Measurements from ENCODE around the gene SMARCAL1.

The SMARCAL1 gene

DNA sequence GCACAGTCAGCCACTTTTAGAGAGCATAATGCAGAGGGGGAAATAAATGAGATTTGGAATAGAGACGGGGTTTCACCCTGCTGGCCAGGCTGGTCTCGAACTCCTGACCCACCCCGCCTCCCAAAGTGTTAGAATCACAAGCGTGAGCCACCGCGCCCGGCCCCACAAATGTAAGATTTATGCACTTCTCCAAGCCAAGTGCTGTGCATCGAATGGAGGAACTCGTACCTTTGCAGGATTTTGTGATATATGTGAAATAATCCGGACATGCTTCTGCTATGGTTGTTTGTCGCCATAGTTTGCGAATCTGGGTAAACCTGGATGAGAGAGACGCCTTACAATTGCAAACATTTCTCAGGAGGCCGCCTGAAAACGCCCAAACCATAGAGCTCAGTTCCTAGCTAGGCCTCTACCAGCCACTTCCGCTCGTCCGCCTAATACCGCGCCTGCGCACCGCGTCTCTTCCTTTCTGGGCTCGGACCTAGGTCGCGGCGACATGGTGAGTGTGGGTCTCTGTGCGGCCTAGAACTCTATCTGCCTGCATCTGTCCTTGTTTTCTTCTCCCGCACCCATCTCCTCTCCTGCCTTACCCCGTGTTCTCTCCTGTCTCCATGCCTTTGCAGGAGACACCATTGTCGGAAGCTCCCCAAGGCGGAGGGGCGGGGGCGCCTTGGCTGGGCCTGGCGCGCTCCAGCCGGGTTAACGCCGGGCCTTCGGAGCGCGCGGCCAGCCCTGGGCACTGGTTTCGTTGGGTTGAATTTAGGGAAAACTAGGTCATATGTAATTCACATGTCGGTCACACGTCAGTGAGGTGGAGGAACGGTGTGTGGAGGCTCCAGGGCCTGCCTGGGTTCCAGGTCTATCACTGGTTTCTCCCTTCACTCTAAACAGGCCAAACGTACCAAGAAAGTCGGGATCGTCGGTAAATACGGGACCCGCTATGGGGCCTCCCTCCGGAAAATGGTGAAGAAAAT is 86.4 kb downstream of the SMARCAL1 start, which contains the start of gene RPL37A:
RPL37A (plus strand) TSS at position 466 of the 974 bp plus-strand sequence; CDS start at position 497, 31 bp downstream.
- Histone ChIP-seq H3K9me3 (ENCODE audit: control insufficient read depth, low read length) (no peaks in the 10 kb centered on the region), H3K4me2 (ENCODE audit: low read length) (peak within 1 kb of the TSS; percentile 97), H3K36me3 (ENCODE audit: control insufficient read depth, insufficient read depth, low read length) (no peaks in the 10 kb centered on the region), H3K27ac (peak within 1 kb of the TSS; percentile 89), H3K4me3 (ENCODE audit: low read depth, low read length) (peak within 1 kb of the TSS; percentile 99), H3K4me1 (peaks cover 14% of the 10 kb centered on the region), H2AFZ (peak within 1 kb of the TSS; percentile 89), H3K79me2 (no peaks in the 10 kb centered on the region), H3K9ac (peak within 1 kb of the TSS; percentile 70), H3K27me3 (ENCODE audit: control insufficient read depth, insufficient read depth, low read length) (no peaks in the 10 kb centered on the region)
- TF ChIP-seq, protein P1, sequence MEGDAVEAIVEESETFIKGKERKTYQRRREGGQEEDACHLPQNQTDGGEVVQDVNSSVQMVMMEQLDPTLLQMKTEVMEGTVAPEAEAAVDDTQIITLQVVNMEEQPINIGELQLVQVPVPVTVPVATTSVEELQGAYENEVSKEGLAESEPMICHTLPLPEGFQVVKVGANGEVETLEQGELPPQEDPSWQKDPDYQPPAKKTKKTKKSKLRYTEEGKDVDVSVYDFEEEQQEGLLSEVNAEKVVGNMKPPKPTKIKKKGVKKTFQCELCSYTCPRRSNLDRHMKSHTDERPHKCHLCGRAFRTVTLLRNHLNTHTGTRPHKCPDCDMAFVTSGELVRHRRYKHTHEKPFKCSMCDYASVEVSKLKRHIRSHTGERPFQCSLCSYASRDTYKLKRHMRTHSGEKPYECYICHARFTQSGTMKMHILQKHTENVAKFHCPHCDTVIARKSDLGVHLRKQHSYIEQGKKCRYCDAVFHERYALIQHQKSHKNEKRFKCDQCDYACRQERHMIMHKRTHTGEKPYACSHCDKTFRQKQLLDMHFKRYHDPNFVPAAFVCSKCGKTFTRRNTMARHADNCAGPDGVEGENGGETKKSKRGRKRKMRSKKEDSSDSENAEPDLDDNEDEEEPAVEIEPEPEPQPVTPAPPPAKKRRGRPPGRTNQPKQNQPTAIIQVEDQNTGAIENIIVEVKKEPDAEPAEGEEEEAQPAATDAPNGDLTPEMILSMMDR (IDR thresholded peaks at IDR 0.05) = no peak

DNA sequence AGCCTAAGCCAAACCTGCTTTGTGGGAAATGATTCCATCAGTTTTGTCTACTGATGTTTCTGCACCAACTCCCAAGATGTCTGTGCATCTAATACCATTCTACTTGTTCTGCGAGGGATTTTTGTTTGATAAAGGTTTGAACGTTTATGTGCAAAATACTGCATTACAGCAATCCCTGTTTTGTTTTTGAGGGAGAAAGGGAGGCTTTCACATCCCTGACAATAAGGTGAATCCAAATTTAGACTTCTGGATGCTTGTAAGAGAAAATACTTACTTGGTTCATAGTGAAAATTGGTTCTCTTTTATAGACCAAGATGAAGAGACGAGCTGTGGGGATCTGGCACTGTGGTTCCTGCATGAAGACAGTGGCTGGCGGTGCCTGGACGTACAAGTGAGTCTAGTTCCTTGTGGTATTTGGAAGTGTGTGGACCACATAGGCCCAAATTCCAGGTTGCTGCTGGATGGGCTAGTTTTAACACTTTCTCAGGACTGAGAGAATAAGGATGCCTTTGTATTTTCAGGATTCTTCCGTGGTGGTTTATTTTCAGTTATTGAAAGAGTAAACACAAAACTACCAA is 87.4 kb downstream of the SMARCAL1 start:
- peaks cover 17% of the 10 kb centered on the region for H3K4me1 ChIP-seq
- H3K36me3 ChIP-seq (ENCODE audit: control insufficient read depth, insufficient read depth, low read length) = no peaks in the 10 kb centered on the region

DNA sequence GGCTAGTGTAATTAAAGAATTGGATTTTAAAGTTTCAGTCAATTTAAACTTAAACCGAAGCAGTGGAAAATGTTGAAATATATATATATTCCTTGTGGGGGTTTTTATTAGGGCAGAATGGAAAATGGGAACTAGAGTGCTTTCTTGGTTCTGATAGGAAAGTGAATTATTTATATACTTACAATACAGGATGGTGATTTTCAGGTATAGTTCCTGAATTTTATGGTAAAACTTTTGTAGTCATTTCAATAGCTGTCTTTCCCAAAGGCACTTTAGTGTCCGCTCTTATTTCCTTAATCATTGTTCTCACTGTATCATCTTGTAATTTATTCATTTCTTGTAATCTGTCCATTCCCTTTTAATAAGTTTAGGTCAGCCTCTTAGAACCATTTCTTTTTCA is 88.3 kb downstream of the SMARCAL1 start:
- peaks cover 17% of the 10 kb centered on the region for H3K4me1 ChIP-seq
- peak overlapping the region; percentile 97 for H3K4me2 ChIP-seq (ENCODE audit: low read length)
- no peaks in the 10 kb centered on the region for H3K36me3 ChIP-seq (ENCODE audit: control insufficient read depth, insufficient read depth, low read length)
- no peak overlapping the region for H3K27ac ChIP-seq
- no peak overlapping the region for H3K4me3 ChIP-seq (ENCODE audit: low read depth, low read length)
- H3K79me2 ChIP-seq = no peaks in the 10 kb centered on the region
- no peaks in the 10 kb centered on the region for H3K9me3 ChIP-seq (ENCODE audit: control insufficient read depth, low read length)
- H3K9ac ChIP-seq = no peak overlapping the region
- no peak overlapping the region for H2AFZ ChIP-seq
- H3K27me3 ChIP-seq (ENCODE audit: control insufficient read depth, insufficient read depth, low read length) = no peaks in the 10 kb centered on the region
- TF ChIP-seq, protein P1 (IDR thresholded peaks at IDR 0.05) = no peak

More for the DNA sequence above, 87.4 kb downstream of the SMARCAL1 start:
- no peaks in the 10 kb centered on the region for H3K27me3 ChIP-seq (ENCODE audit: control insufficient read depth, insufficient read depth, low read length)
- H3K27ac ChIP-seq = peak overlapping the region; percentile 89
- peak overlapping the region; percentile 70 for H3K9ac ChIP-seq
- no peak overlapping the region for H2AFZ ChIP-seq
- peak overlapping the region; percentile 99 for H3K4me3 ChIP-seq (ENCODE audit: low read depth, low read length)
- no peaks in the 10 kb centered on the region for H3K9me3 ChIP-seq (ENCODE audit: control insufficient read depth, low read length)
- H3K79me2 ChIP-seq = no peaks in the 10 kb centered on the region
- TF ChIP-seq, protein P1 (IDR thresholded peaks at IDR 0.05) = no peak
- peak overlapping the region; percentile 97 for H3K4me2 ChIP-seq (ENCODE audit: low read length)

DNA sequence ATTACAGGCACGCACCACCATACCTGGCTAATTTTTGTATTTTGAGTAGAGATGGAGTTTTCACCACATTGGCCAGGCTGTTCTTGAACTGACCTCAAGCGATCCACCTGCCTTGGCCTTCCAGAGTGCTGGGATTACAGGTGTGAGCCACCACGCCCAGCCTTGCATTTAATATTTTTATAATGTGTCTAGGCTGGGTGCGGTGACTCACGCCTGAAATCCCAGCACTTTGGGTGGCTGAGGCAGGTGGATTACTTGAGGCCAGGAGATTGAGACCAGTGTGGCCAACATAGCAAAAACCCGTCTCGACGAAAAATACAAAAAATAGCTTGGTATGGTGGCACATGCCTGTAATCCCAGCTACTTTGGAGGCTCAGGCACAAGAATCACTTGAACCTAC is 89.6 kb downstream of the SMARCAL1 start:
- Histone ChIP-seq H3K9me3 (ENCODE audit: control insufficient read depth, low read length) (no peaks in the 10 kb centered on the region), H3K4me1 (peaks cover 17% of the 10 kb centered on the region), H3K4me2 (ENCODE audit: low read length) (no peak overlapping the region), H3K36me3 (ENCODE audit: control insufficient read depth, insufficient read depth, low read length) (no peaks in the 10 kb centered on the region), H2AFZ (no peak overlapping the region), H3K79me2 (no peaks in the 10 kb centered on the region), H3K4me3 (ENCODE audit: low read depth, low read length) (no peak overlapping the region), H3K27me3 (ENCODE audit: control insufficient read depth, insufficient read depth, low read length) (no peaks in the 10 kb centered on the region), H3K9ac (no peak overlapping the region), H3K27ac (no peak overlapping the region)
- TF ChIP-seq, protein P1 (IDR thresholded peaks at IDR 0.05) = no peak

Data from parathyroid adenoma (tissue), 2 donors.